Activated T-cell treated with anti-CD3 and anti-CD28 coated beads, Interleukin-2, amount 50 U/mL, for 72 hours (primary cell): ENCODE measurements around the gene FOXRED2. TPM values are rescaled to one million over a fixed set of nuclear protein-coding genes. Genes with fewer than 3 reads are reported as not detected.
"Not testable (repeated sequence)": the region's sequence is repeated elsewhere in the genome, so short reads cannot be mapped to it uniquely, and the experiment has no call there.

Experiments used
- ATAC-seq, 2 donors: fragments of 150-1000 bp; cut with Tn5 transposase; replicated peaks in 1 of 2; 2 replicates each; pipeline ENCODE4 v1.10.0; 2021; ENCODE audit warnings: moderate library complexity in 2 of 2, mild to moderate bottlenecking in 1 of 2
- DNase-seq, 2 donors: peaks; one replicate each; pipeline ENCODE4 v3.0.0; 2021 to 2022; ENCODE audit warnings: mixed read lengths in 1 of 2
- H3K27ac Mint-ChIP-seq: one replicate; pipeline ENCODE4 v1.8.0; 2022; ENCODE audit warnings: mild to moderate bottlenecking, moderate library complexity, mixed read lengths
- H3K27me3 Mint-ChIP-seq: one replicate; pipeline ENCODE4 v1.8.0; 2022; ENCODE audit warnings: low read depth, mixed read lengths
- H3K36me3 Mint-ChIP-seq, 2 donors: one replicate each; pipeline ENCODE4 v1.8.0; 2022; ENCODE audit warnings: mixed read lengths in 2 of 2, mild to moderate bottlenecking in 1 of 2; ENCODE audit not compliant: insufficient read depth in 2 of 2
- H3K4me1 Mint-ChIP-seq: one replicate; pipeline ENCODE4 v1.8.0; 2022; ENCODE audit warnings: low read depth, mixed read lengths
- H3K4me3 Mint-ChIP-seq, 2 donors: one replicate each; pipeline ENCODE4 v1.8.0; 2022; ENCODE audit warnings: mild to moderate bottlenecking in 2 of 2, mixed read lengths in 2 of 2, moderate library complexity in 2 of 2
- H3K9me3 Mint-ChIP-seq, 2 donors: one replicate each; pipeline ENCODE4 v1.8.0; 2022; ENCODE audit warnings: mixed read lengths in 2 of 2
- total RNA-seq, 2 donors: library from RNA; stranded (reverse); gene quantifications; one replicate each; pipeline ENCODE4 v1.2.3, GENCODE V29; 2022

Gene FOXRED2
- total RNA-seq, 2 donors from 2014 or later: 12.6 to 19.3 TPM

DNA sequence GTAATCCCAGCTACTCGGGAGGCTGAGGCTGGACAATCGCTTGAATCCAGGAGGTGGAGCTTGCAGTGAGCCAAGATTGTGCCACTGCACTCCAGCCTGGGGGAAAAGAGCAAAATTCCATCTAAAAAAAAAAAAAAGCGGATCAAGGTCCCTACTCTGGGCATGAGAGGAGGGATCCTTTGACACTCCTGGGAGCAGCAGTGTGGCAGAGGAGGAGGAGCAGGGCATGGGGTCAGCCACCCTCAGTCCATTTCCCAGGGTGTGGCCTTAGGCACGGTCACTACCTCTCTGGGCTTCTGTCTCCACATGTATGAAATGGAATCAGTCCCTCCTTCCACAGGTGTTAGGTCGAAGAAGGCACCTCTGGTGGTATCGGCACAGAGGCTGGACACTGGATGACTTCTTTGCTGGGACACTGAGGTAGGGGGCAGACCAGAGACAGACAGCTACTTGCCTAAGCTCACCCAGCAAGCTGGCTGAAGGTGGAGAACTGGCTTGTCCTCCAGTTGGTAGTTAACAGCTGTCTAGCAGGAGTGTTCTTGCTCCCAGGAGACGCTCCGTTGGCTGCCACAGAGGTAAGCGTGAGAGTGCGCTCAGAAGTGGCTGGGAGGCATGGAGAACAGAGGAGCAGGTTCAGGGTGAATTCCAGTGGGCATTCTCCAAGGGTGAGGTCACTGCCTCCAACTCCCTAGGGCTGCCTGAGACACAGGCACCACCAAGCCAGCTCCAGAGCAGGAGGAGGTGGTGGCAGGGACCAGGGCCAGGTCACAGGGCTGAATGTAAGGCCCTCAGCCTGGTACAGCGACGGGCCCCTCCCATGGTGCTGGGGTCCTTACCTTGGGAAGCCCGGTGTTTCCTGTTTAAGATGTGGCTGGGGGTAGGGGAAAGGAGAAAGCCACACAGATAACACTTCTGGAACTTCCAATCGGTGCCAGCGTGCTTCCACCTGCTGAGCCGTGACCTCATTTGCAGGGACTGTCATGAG, 44.9 kb downstream of the FOXRED2 start:
- Mint-ChIP-seq H3K4me3 (no peak overlapping the region), H3K27ac (no peak overlapping the region), H3K27me3 (no peaks in the 10 kb centered on the region), H3K9me3 (no peaks in the 10 kb centered on the region), H3K36me3 (no peaks in the 10 kb centered on the region), H3K4me1 (peaks cover 14% of the 10 kb centered on the region)
- DNase-seq (no peak), ATAC-seq (peak; percentile 10 to 20)

DNA sequence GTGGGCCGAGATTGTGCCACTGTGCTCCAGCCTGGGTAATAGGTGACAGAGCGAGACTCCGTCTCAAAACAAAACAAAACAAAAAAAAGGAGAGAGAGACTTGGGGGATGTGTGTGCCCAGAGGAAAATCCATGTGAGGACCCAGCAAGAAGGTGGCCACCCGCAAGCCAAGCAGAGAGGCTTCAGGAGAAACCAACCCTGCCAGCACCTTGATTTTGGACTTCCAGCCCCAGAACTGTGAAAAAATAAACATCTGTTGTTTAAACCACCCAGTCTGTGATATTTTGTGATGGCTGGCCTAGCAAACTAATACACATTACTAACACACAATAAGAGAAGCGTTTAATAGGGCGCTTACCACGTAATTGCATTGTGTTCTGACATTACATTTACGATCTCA, 46.6 kb downstream of the FOXRED2 start:
- Mint-ChIP-seq H3K27me3 (no peaks in the 10 kb centered on the region), H3K36me3 (no peaks in the 10 kb centered on the region), H3K27ac (no peak overlapping the region), H3K4me3 (no peak overlapping the region), H3K4me1 (peaks cover 12% of the 10 kb centered on the region), H3K9me3 (no peaks in the 10 kb centered on the region)
- DNase-seq: no peak
- ATAC-seq: no peak

DNA sequence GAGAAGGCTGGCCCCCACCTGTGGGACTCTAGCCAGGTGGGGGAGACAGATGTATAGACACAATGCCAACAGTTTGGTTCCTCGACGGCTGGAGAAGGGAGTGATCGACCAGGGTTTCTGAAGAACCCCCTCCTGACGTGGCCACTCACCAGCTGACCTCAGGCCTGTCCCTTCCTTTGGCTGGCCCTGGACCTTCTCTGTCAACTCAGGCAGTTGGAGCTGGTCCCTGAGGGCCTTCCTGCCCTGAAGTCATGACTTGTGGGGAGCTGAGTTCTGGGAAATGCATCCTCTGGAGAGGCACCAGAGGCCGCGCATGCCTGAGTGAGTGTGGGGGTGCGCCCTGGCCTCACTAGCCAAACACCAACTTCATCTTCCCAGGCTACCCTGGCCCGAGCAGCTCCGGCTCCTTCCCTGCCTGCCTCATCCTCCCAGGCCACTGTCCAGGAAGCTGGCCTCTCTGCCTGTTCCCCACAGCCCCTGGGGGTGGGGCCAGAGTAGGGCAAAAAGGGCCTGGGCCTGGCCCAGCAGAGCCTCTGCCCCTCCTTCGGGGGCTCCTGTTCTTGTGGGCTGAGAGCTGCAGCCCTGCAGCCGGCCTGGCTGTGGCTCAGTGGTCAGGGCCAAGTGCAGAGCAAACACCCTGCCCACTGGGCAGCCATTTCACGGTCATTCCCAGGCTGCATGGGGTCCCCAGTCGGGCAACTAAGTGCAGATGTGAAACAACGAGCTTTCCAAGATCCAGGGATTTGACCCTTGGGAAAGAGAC, 49.0 kb downstream of the FOXRED2 start:
- no peak for ATAC-seq
- H3K9me3 Mint-ChIP-seq: no peaks in the 10 kb centered on the region
- H3K27me3 Mint-ChIP-seq: no peaks in the 10 kb centered on the region
- no peaks in the 10 kb centered on the region for H3K36me3 Mint-ChIP-seq
- no peak for DNase-seq
- H3K27ac Mint-ChIP-seq: no peak overlapping the region
- peaks cover 27% of the 10 kb centered on the region for H3K4me1 Mint-ChIP-seq
- no peak overlapping the region for H3K4me3 Mint-ChIP-seq

DNA sequence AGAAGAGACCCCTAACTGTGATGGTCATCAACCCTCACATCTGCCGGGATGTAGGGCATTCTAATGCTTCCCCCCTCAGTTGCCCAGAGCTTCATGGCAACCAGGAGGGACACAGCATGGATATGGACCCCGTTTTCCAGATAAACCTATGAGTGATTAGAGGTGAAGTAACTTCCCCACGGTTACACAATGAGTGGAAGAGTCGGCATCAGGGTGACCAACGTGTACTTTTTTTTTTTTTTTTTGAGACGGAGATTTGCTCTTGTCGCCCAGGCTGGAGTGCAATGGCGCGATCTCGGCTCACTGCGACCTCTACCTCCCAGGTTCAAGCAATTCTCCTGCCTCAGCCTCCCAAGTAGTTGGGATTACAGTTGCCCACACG, 50.4 kb downstream of the FOXRED2 start:
- ATAC-seq (no peak), DNase-seq (no peak)
- Mint-ChIP-seq H3K4me3 (peak overlapping the region; percentile 62 to 73), H3K36me3 (no peaks in the 10 kb centered on the region), H3K27me3 (no peaks in the 10 kb centered on the region), H3K27ac (no peak overlapping the region), H3K9me3 (no peaks in the 10 kb centered on the region), H3K4me1 (peaks cover 41% of the 10 kb centered on the region)

- Mint-ChIP-seq H3K27ac (peak overlapping the region; percentile 5), H3K4me1 (peaks cover 47% of the 10 kb centered on the region), H3K27me3 (no peaks in the 10 kb centered on the region), H3K9me3 (no peaks in the 10 kb centered on the region), H3K36me3 (no peaks in the 10 kb centered on the region), H3K4me3 (peak overlapping the region; percentile 62 to 73)
- ATAC-seq (no peak), DNase-seq (no peak)
Measured at GRCh38 chr22:36455571-36456463, 51.0 kb downstream of the FOXRED2 start.

GRCh38 chr22:36454916-36455570, 51.8 kb downstream of the FOXRED2 start:
- no peaks in the 10 kb centered on the region for H3K9me3 Mint-ChIP-seq
- DNase-seq (peak; percentile 97 to 98), ATAC-seq (peak; percentile 81 to 84)
- peaks cover 49% of the 10 kb centered on the region for H3K4me1 Mint-ChIP-seq
- H3K36me3 Mint-ChIP-seq: no peaks in the 10 kb centered on the region
- H3K4me3 Mint-ChIP-seq: peak overlapping the region; percentile 62 to 73
- H3K27me3 Mint-ChIP-seq: no peaks in the 10 kb centered on the region
- no peak overlapping the region for H3K27ac Mint-ChIP-seq

DNA sequence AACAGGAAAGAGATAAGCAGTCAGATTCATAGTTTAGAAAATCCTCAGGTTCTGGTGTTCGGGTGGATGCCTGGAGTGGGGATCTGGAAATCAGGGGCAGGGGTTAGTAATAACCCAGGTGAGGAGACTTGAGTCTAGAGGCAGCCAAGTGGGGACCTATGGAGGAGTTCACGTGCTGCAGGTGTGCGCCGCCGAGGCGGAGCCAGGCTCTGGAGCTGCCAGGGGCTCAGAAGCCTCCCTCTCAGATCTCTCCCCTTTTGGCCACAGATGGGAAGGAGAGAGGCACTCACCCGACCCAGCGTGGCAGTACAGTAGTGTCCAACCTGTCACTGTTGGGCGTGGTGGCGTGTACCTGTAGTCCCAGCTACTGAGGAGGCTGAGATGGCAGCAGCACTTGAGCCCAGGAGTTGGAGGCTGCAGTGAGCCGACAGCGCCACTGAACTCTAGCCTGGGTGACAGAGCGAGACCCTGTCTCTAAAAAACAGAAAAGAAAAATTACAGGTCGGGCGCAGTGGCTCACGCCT, 52.9 kb downstream of the FOXRED2 start:
- ATAC-seq: no peak
- Mint-ChIP-seq H3K4me3 (peak overlapping the region; percentile 73 to 78), H3K4me1 (peaks cover 49% of the 10 kb centered on the region), H3K36me3 (no peaks in the 10 kb centered on the region), H3K27me3 (no peaks in the 10 kb centered on the region), H3K9me3 (no peaks in the 10 kb centered on the region), H3K27ac (peak overlapping the region; percentile 43)
- DNase-seq: no peak

- H3K27ac Mint-ChIP-seq, ATAC-seq, H3K9me3 Mint-ChIP-seq, H3K36me3 Mint-ChIP-seq, H3K27me3 Mint-ChIP-seq, DNase-seq: not testable (repeated sequence)
- Mint-ChIP-seq H3K4me3 (peak overlapping the region; percentile 73 to 74), H3K4me1 (peaks cover 49% of the 10 kb centered on the region)
Measured at GRCh38 chr22:36452978-36453607, 53.7 kb downstream of the FOXRED2 start.

DNA sequence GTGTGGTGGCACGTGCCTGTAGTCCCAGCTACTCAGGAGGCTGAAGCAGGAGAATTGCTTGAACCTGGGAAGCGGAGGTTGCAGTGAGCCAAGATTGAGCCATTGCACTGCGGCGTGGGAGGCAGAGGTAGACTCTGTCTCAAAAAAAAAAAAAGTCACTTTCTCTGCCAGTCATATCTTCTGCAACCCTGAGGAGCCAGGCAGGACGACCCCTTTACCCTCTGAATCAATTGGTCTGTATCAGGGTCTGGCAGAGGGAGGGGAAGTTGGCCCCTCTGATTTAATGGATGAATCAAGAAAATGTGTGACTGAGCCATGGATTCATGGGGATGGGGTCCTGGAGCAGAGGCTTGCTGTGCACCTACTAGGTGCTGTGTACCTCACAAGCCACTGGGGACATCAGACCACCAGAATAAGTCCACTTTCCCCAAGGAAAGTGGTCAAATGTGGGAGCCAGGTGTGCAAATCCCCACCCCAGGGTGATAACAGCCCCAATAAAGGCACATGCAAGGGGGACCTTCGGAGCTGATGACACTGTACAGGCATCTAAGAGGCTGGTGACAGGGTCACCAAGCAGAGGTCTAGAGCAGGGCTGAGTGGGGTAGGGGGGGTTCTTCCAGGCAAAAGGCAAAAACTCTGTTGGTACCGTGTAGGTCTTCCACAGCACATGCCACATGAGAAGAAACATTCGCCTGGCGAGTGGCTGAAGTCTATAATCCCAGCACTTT, 54.4 kb downstream of the FOXRED2 start:
- Mint-ChIP-seq H3K4me1 (peaks cover 51% of the 10 kb centered on the region), H3K4me3 (peak overlapping the region; percentile 36 to 73), H3K27me3 (no peaks in the 10 kb centered on the region), H3K36me3 (no peaks in the 10 kb centered on the region), H3K27ac (peak overlapping the region; percentile 16), H3K9me3 (no peaks in the 10 kb centered on the region)
- DNase-seq (peak; percentile 31 to 53), ATAC-seq (peak; percentile 10 to 18)

DNA sequence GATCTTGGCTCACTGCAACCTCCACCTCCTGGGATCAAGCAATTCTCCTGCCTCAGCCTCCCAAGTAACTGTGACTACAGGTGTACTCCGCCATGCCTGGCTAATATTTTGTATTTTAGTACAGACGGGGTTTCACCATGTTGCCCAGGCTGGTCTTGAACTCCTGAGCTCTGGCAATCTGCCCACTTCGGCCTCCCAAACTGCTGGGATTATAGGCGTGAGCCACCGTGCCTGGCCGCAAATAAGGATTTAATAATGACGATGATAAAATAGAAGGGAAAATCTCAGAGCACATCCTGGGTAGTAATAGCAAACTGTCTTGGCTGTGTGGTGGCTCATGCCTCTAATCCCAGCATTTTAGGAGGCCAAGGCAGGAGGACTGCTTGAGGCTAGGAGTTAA, 55.9 kb downstream of the FOXRED2 start:
- ATAC-seq, H3K36me3 Mint-ChIP-seq, H3K27me3 Mint-ChIP-seq, DNase-seq, H3K9me3 Mint-ChIP-seq: not testable (repeated sequence)
- peaks cover 51% of the 10 kb centered on the region for H3K4me1 Mint-ChIP-seq
- peak overlapping the region; percentile 49 to 73 for H3K4me3 Mint-ChIP-seq
- peak overlapping the region; percentile 16 for H3K27ac Mint-ChIP-seq

- H3K9me3 Mint-ChIP-seq: no peaks in the 10 kb centered on the region
- ATAC-seq (no peak), DNase-seq (no peak)
- no peak overlapping the region for H3K27ac Mint-ChIP-seq
- H3K27me3 Mint-ChIP-seq: no peaks in the 10 kb centered on the region
- peaks cover 52% of the 10 kb centered on the region for H3K4me1 Mint-ChIP-seq
- no peak overlapping the region for H3K4me3 Mint-ChIP-seq
- no peaks in the 10 kb centered on the region for H3K36me3 Mint-ChIP-seq
Measured at GRCh38 chr22:36449596-36450175, 57.2 kb downstream of the FOXRED2 start.
